Mucosa of rectum (tissue), 2 donors: Measurements from ENCODE around the gene CUL4A.

ENCODE experiments used
- H3K27ac ChIP-seq, 2 donors: one replicate each; pipeline ENCODE4 v1.7.0; 2013; ENCODE audit warnings: inconsistent platforms in 2 of 2, low read depth in 2 of 2, low read length in 2 of 2
- H3K27me3 ChIP-seq, 2 donors: one replicate each; pipeline ENCODE4 v1.7.0; 2013; ENCODE audit warnings: low read length in 2 of 2; ENCODE audit not compliant: control insufficient read depth in 2 of 2, insufficient read depth in 2 of 2
- H3K36me3 ChIP-seq, 2 donors: one replicate each; pipeline ENCODE4 v1.7.0; 2013; ENCODE audit warnings: low read length in 2 of 2; ENCODE audit not compliant: control insufficient read depth in 2 of 2, insufficient read depth in 2 of 2
- H3K4me1 ChIP-seq, 2 donors: one replicate each; pipeline ENCODE4 v1.7.0; 2013; ENCODE audit warnings: low read length in 2 of 2, mild to moderate bottlenecking in 1 of 2; ENCODE audit not compliant: control insufficient read depth in 2 of 2, insufficient read depth in 2 of 2
- H3K4me3 ChIP-seq, 2 donors: one replicate each; pipeline ENCODE4 v1.7.0; 2013; ENCODE audit warnings: low read length in 2 of 2
- H3K9ac ChIP-seq, 2 donors: one replicate each; pipeline ENCODE4 v1.7.0; 2013; ENCODE audit warnings: low read length in 2 of 2, low read depth in 1 of 2, mild to moderate bottlenecking in 1 of 2
- H3K9me3 ChIP-seq, 2 donors: one replicate each; pipeline ENCODE4 v1.7.0; 2013; ENCODE audit warnings: low read length in 2 of 2; ENCODE audit not compliant: control insufficient read depth in 2 of 2
- donor health status: healthy.
- donor health status: Normal muscosa, but diverticular disease.

Gene CUL4A

GRCh38 chr13:113178896-113179167 lies 30.6 kb upstream of the CUL4A start:
- H3K9ac ChIP-seq = no peak overlapping the region
- no peak overlapping the region for H3K4me3 ChIP-seq
- H3K36me3 ChIP-seq = peaks cover 50 to 68% of the 10 kb centered on the region in 2 donors
- H3K27me3 ChIP-seq = no peaks in the 10 kb centered on the region
- H3K4me1 ChIP-seq = peaks cover 0 to 6% of the 10 kb centered on the region in 2 donors
- no peak overlapping the region for H3K27ac ChIP-seq
- H3K9me3 ChIP-seq = no peaks in the 10 kb centered on the region

DNA sequence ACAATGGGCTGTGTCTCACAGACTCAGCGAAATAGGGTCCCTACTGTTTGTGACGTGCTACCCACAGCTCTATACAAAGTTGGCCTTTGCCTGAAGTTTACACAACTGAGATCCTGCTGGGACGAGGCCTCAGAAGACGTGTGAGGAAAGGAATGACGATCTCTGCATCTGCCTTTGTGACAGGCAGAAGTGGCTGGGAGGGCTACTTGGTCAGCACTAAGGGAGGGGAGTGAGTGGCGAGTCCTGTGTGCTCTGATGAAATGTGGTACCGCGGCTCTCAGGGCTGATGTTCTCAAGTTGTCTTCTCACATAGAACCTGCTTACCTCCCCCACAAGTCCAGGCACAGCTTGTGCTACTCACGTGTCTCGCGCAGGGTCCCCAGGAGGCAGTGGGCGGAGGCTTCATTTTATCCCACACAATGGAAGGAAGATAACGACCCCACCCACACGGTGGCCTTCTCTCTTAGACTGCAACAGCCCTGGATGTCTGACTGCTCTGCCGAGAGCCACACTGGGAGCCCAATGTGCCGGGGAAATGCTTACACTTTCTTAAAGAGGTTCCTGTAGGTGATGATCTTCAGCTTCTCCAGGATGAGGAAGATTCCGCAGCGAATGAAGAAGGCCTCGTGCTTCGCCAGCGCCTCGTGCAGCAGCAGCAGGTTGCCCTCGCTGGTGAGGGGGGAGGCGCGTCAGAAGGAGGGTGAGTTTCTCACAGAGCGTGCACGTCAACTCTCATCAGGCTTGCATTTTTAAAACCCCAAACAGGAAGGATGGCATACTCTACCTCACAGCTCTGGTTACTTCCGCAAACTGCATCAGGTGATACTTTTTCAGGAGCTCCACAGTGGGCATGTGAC lies 29.8 kb upstream of the CUL4A start:
- H3K36me3 ChIP-seq = peaks cover 55 to 66% of the 10 kb centered on the region in 2 donors
- H3K4me3 ChIP-seq = no peak overlapping the region
- H3K27ac ChIP-seq = no peak overlapping the region

GRCh38 chr13:113182046-113182445 lies 27.4 kb upstream of the CUL4A start:
- Histone ChIP-seq H3K9ac (no peak overlapping the region), H3K27ac (no peak overlapping the region), H3K9me3 (no peaks in the 10 kb centered on the region), H3K36me3 (peaks cover 49 to 52% of the 10 kb centered on the region in 2 donors), H3K4me3 (no peak overlapping the region), H3K4me1 (no peaks in the 10 kb centered on the region), H3K27me3 (no peaks in the 10 kb centered on the region)

More for the DNA sequence above, 29.8 kb upstream of the CUL4A start:
- H3K9me3 ChIP-seq = no peaks in the 10 kb centered on the region
- H3K9ac ChIP-seq = no peak overlapping the region
- H3K27me3 ChIP-seq = no peaks in the 10 kb centered on the region
- peaks cover 0 to 6% of the 10 kb centered on the region in 2 donors for H3K4me1 ChIP-seq

- Histone ChIP-seq H3K9me3 (no peaks in the 10 kb centered on the region), H3K4me3 (no peak overlapping the region), H3K27ac (no peak overlapping the region), H3K36me3 (peaks cover 49 to 52% of the 10 kb centered on the region in 2 donors), H3K9ac (no peak overlapping the region), H3K27me3 (no peaks in the 10 kb centered on the region), H3K4me1 (no peaks in the 10 kb centered on the region)
Observed at GRCh38 chr13:113183450-113184129, 25.8 kb upstream of the CUL4A start.

GRCh38 chr13:113184568-113185440 lies 24.6 kb upstream of the CUL4A start:
- H3K4me1 ChIP-seq = no peaks in the 10 kb centered on the region
- H3K9me3 ChIP-seq = no peaks in the 10 kb centered on the region
- no peaks in the 10 kb centered on the region for H3K27me3 ChIP-seq
- no peak overlapping the region for H3K9ac ChIP-seq
- H3K36me3 ChIP-seq = peaks cover 43 to 48% of the 10 kb centered on the region in 2 donors
- no peak overlapping the region for H3K27ac ChIP-seq
- no peak overlapping the region for H3K4me3 ChIP-seq

- H3K4me1 ChIP-seq = no peaks in the 10 kb centered on the region
- no peak overlapping the region for H3K9ac ChIP-seq
- H3K9me3 ChIP-seq = no peaks in the 10 kb centered on the region
- H3K4me3 ChIP-seq = peak overlapping the region in 1 of 2 donors; percentile 22
- H3K27ac ChIP-seq = peak overlapping the region in 1 of 2 donors; percentile 16
- H3K36me3 ChIP-seq = peaks cover 34% of the 10 kb centered on the region in 2 donors
- H3K27me3 ChIP-seq = no peaks in the 10 kb centered on the region
Observed at GRCh38 chr13:113186061-113186900, 23.1 kb upstream of the CUL4A start.

GRCh38 chr13:113187263-113187669 lies 22.1 kb upstream of the CUL4A start:
- H3K4me1 ChIP-seq = no peaks in the 10 kb centered on the region
- no peak overlapping the region for H3K9ac ChIP-seq
- no peaks in the 10 kb centered on the region for H3K9me3 ChIP-seq
- H3K4me3 ChIP-seq = no peak overlapping the region
- peak overlapping the region in 1 of 2 donors; percentile 26 for H3K27ac ChIP-seq
- no peaks in the 10 kb centered on the region for H3K27me3 ChIP-seq
- peaks cover 31 to 33% of the 10 kb centered on the region in 2 donors for H3K36me3 ChIP-seq

DNA sequence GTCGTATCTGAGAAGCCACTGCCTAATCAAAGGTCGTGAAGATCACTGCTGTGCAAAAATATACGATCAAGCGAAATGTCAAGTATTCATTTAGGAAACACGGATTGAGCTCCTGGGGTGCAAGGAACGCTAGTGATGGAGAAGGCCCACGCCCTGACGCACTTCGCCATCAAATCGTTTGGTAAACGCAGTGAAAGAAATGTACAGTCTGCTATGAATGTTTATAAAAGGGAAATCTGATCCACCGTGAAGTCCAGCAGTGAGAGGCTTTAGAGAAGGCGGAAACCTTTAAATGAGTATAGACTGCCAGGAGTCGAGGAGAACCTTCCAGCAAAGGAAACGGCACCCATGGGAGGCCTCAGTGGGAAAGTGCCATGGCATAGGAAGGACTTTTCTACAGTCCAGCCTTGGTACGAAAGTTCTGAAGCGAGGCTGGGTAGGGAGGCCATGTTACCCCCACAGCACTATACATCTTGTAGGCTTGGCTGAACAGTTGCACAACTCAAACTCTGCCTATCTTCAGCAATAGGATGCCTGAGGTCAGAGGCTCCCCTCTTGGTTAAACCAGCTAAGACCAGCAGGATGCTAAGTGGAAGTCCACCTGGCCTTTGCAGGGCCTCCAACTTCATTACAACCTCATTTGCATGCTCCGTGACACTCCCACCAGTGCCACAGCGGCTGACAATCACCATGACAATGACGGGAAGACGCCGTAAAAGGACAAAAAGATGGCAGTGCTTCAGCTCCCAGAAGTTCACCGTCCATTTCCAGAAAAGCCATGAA lies 21.3 kb upstream of the CUL4A start:
- peaks cover 34 to 40% of the 10 kb centered on the region in 2 donors for H3K36me3 ChIP-seq
- no peak overlapping the region for H3K27ac ChIP-seq
- H3K27me3 ChIP-seq = no peaks in the 10 kb centered on the region
- H3K4me3 ChIP-seq = no peak overlapping the region
- no peak overlapping the region for H3K9ac ChIP-seq
- no peaks in the 10 kb centered on the region for H3K4me1 ChIP-seq
- H3K9me3 ChIP-seq = no peaks in the 10 kb centered on the region

DNA sequence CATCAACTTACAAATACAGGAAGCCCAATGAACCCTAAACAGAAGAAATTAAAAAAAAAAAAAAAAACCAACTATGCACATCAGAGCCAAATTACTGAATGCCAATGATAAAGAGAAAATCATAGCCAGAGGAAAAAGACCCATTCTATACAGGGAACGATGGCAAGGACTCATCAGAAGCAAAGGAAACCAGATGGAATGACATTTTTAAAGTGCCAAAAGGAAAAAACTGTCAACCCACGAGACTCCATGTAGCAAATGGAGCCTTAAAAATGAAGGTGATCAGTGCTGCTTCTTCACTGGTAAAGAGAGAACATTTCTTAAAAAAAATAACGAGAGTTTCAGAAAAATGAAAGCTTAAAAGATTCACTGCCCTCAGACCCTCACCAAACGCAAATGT lies 19.2 kb upstream of the CUL4A start:
- H3K36me3 ChIP-seq = peaks cover 39 to 50% of the 10 kb centered on the region in 2 donors
- H3K9me3 ChIP-seq = no peaks in the 10 kb centered on the region
- H3K27ac ChIP-seq = no peak overlapping the region
- no peak overlapping the region for H3K9ac ChIP-seq
- H3K4me3 ChIP-seq = no peak overlapping the region
- no peaks in the 10 kb centered on the region for H3K27me3 ChIP-seq
- no peaks in the 10 kb centered on the region for H3K4me1 ChIP-seq
